Lower leg skin (tissue), 4 donors: ENCODE results near the gene DCP1B. TPM values are rescaled to one million over a fixed set of nuclear protein-coding genes. Genes with fewer than 3 reads are reported as not detected.

ENCODE experiments used
- DNase-seq, 2 donors: peaks; one replicate each; pipeline ENCODE4 v3.0.0-alpha.2; 2019; ENCODE audit warnings: low spot score in 2 of 2
- H3K4me3 ChIP-seq: fragments of 200-600 bp; sonication (generic); 2 replicates; pipeline ENCODE4 v1.5.1; 2017; ENCODE audit warnings: mild to moderate bottlenecking, low read depth; ENCODE audit not compliant: poor library complexity, severe bottlenecking
- POLR2A ChIP-seq, 2 donors: fragments of 450-650 bp; IDR thresholded peaks; one replicate each; pipeline ENCODE4 v1.6.1; 2016 to 2017; ENCODE audit warnings: antibody characterized with exemption in 2 of 2, mild to moderate bottlenecking in 1 of 2, moderate library complexity in 1 of 2
- whole genome bisulfite sequencing, 2 donors: methylation state at CpG; one replicate each; pipeline ENCODE4 v1.1.5; 2018; 5-methylcytosine and 5-hydroxymethylcytosine counted together
- intact Hi-C: fragments of 100-400 bp; cut with DNase I; formaldehyde crosslinking; loops from one replicate; pipeline ENCODE4 v1.15.0; 2023; ENCODE audit warnings: low total_unique reads
- total RNA-seq, 4 donors: library from RNA; depleted of rRNA; stranded (reverse); fragments of >200 nt; gene quantifications; one replicate each; pipeline ENCODE4 v1.1.0, GENCODE V29; 2016
- TF ChIP-seq, protein P1 (sequence below), 3 donors: fragments of 450-650 bp; IDR thresholded peaks; one replicate each; pipeline ENCODE4 v1.5.1; 2016; ENCODE audit warnings: antibody characterized with exemption in 3 of 3, mild to moderate bottlenecking in 3 of 3, moderate library complexity in 2 of 3

DCP1B gene
- total RNA-seq, 4 donors from 2014 or later = 10.9 to 15.1 (median 13.5) TPM

DNA sequence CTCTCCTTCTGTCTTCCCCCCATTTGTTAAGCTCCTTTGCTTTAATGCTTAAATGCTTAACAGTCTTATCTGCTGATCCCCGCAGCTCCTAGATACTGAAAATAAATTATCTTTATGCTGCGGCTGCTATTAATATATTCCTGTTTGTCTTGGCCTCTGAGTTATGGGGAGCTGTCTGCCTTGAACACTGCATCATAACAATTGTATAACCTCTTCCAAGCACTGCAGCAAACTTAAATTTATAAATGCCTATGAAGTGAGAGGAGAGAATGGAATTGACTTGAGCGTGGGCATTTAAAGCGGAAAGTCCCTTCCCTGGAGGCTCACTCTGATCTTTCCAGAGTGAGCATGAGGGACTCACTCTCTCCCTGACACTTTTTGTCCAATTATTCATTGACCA, 23.1 kb upstream of the DCP1B start:
- intact Hi-C loops = no loop called here
- DNase-seq = no peak
- WGBS, 2 donors = 49 to 54% methylated on average over 4 of the region's 4 CpGs
- H3K4me3 ChIP-seq = no peak overlapping the region
- TF ChIP-seq, protein P1, sequence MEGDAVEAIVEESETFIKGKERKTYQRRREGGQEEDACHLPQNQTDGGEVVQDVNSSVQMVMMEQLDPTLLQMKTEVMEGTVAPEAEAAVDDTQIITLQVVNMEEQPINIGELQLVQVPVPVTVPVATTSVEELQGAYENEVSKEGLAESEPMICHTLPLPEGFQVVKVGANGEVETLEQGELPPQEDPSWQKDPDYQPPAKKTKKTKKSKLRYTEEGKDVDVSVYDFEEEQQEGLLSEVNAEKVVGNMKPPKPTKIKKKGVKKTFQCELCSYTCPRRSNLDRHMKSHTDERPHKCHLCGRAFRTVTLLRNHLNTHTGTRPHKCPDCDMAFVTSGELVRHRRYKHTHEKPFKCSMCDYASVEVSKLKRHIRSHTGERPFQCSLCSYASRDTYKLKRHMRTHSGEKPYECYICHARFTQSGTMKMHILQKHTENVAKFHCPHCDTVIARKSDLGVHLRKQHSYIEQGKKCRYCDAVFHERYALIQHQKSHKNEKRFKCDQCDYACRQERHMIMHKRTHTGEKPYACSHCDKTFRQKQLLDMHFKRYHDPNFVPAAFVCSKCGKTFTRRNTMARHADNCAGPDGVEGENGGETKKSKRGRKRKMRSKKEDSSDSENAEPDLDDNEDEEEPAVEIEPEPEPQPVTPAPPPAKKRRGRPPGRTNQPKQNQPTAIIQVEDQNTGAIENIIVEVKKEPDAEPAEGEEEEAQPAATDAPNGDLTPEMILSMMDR (IDR thresholded peaks at IDR 0.05) = no peak
- no peak for TF ChIP-seq POLR2A (IDR thresholded peaks at IDR 0.05)

DNA sequence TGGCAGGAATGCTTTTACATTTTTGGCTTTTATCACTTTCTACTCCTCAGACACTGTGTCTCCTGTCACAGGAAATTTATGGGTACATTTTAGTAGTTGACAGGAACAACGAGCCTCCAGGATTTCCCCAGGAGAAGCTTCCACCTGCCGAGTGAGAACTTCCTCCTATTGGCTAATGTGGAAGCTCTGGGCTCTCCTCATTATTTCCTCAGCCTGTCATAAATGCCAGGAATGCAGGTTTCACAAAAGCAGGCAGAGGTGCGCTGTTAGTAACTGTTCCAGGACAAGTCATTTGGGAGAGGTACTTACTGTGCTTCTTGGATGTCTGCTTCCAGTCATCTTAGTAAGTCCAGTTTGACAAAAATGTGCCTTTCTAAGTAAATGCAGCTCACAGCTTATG, 19.1 kb upstream of the DCP1B start:
- intact Hi-C loops = no loop called here

DNA sequence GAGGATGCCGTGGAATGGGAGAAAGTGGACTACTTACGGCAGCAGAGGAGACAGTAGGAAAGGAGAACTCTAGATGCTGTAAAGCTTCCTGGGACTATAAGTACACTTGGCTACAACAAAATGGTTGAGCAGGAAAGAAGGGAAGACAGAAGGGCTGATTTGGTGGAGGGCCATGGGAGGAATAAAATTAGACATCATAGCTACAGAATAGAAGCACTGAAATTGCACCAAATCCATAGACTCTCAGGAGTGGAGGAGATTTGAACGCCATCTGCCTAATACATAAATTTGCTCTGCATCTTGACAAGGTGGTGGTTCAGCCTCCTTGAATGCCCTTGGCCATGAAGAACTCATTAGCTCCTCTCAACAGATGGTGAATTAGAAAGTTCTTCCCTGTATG, 16.3 kb upstream of the DCP1B start:
- WGBS, 2 donors = 91 to 92% methylated on average over 3 of the region's 3 CpGs
- intact Hi-C loops = no loop called here
- H3K4me3 ChIP-seq = no peak overlapping the region
- no peak for DNase-seq
- TF ChIP-seq, protein P1 (IDR thresholded peaks at IDR 0.05) = no peak
- no peak for TF ChIP-seq POLR2A (IDR thresholded peaks at IDR 0.05)

More for the DNA sequence above, 19.1 kb upstream of the DCP1B start:
- no peak for TF ChIP-seq POLR2A (IDR thresholded peaks at IDR 0.05)
- TF ChIP-seq, protein P1 (IDR thresholded peaks at IDR 0.05) = no peak
- DNase-seq = no peak
- WGBS, 2 donors = 22 to 24% methylated on average over 3 of the region's 3 CpGs
- H3K4me3 ChIP-seq = no peak overlapping the region

DNA sequence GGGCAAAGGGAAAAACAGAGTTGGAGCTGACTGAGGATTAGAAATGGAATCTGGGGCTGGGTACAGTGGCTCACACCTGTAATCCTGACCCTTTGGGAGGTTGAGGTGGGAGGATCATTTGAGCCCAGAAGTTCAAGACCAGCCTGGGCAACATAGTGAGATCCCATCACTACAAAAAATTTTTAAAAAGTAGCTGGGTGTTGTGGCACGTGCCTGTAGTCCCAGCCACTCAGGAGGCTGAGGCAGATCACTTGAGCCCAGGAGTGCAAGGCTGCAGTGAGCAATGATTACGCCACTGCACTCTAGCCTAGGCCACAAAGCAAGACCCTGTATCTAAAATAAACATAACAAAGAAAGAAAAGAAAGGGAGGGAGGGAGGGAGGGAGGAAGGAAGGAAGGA, 14.9 kb upstream of the DCP1B start:
- H3K4me3 ChIP-seq = no peak overlapping the region
- no peak for TF ChIP-seq POLR2A (IDR thresholded peaks at IDR 0.05)
- TF ChIP-seq, protein P1 (IDR thresholded peaks at IDR 0.05) = no peak
- intact Hi-C loops = no loop called here
- WGBS, 2 donors = 75 to 90% methylated on average over 2 of the region's 2 CpGs
- DNase-seq = no peak

DNA sequence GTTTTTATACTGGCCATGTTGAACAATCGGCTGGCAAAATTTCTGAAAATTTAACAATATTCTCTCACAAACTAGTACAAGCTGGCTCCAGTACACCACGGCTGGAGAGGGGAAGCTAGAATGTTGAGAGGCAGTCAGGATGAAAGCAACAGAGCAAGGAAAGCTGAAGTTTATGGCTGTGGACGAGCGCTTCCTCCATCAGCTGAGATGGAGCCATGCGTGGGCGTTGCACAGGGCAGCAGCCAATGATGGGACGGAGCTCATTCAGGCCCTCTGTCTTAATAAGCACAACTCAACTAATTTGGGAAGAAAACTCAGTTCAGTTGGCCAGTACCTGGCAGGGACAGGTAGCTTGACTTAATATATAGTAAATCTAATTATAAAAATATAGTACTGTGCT, 14.1 kb upstream of the DCP1B start:
- no peak overlapping the region for H3K4me3 ChIP-seq
- intact Hi-C loops = no loop called here
- TF ChIP-seq POLR2A (IDR thresholded peaks at IDR 0.05) = no peak
- TF ChIP-seq, protein P1 (IDR thresholded peaks at IDR 0.05) = no peak
- WGBS, 2 donors = 74 to 76% methylated on average over 7 of the region's 7 CpGs
- no peak for DNase-seq

DNA sequence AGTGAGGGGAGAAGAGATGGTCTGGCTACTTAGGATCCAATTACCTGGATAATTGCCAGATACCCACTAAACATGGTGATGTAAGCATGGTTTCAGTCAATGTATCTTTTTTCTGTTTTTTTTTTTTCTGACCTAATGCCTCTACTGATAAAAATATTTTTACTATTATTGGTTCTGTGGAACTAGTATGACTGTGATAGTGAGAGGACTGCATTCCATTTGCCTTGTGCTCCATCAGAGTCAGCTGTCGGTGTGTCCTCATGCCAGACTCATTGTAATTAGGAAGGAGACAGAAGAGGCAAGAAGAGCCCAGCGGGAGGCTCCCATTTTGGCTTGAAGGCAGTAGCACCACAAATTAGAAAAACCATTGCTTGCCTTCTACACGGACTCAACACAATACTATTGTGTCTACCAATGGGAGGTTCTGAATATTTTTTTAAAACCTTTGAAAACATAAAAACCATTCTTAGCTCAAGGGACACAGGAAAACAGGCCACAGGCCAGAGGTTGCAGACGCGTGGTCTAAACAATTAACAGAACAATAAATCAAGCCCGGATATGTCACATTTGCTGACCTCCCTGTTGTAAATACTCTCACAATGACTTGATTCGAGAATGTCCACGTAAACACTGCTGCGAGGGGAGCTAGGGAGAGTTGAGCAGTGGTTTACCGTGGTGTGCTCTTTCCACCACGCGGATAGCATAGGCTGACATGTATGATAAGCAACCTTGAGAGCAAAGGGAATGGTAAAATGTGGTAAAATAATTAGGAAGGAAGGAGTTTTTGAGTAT, 13.5 kb upstream of the DCP1B start:
- WGBS, 2 donors = 51 to 60% methylated on average over 12 of the region's 12 CpGs
- TF ChIP-seq, protein P1 (IDR thresholded peaks at IDR 0.05) = no peak
- TF ChIP-seq POLR2A (IDR thresholded peaks at IDR 0.05) = no peak
- intact Hi-C loops = no loop called here
- DNase-seq = no peak
- no peak overlapping the region for H3K4me3 ChIP-seq
